Progenitor cell of endocrine pancreas (in vitro differentiated cells): ENCODE measurements around the gene TEK. TPM values are rescaled to one million over a fixed set of nuclear protein-coding genes. Genes with fewer than 3 reads are reported as not detected.

Experiments
- DNase-seq: peaks from one replicate; pipeline ENCODE4 v3.0.0; 2021; ENCODE audit warnings: low spot score; ENCODE audit not compliant: unreplicated experiment
- H3K27ac Mint-ChIP-seq: 2 replicates; pipeline ENCODE4 v1.8.0; 2021; ENCODE audit warnings: mild to moderate bottlenecking, moderate library complexity, mixed read lengths
- H3K27me3 Mint-ChIP-seq: 2 replicates; pipeline ENCODE4 v1.8.0; 2021; ENCODE audit warnings: mixed read lengths
- H3K36me3 Mint-ChIP-seq: 2 replicates; pipeline ENCODE4 v1.8.0; 2022; ENCODE audit warnings: mixed read lengths; ENCODE audit not compliant: insufficient read depth
- H3K4me1 Mint-ChIP-seq: 2 replicates; pipeline ENCODE4 v1.8.0; 2021; ENCODE audit warnings: low read depth, mixed read lengths
- H3K4me3 Mint-ChIP-seq: 2 replicates; pipeline ENCODE4 v1.8.0; 2021; ENCODE audit warnings: low read depth, mild to moderate bottlenecking, moderate library complexity, mixed read lengths
- H3K9me3 Mint-ChIP-seq: 2 replicates; pipeline ENCODE4 v1.8.0; 2021; ENCODE audit warnings: low read depth, mixed read lengths
- CTCF ChIP-seq: fragments of 200-600 bp; sonication (generic); IDR thresholded peaks from one replicate; pipeline ENCODE4 v1.5.0; 2021; ENCODE audit warnings: antibody characterized with exemption, mild to moderate bottlenecking; ENCODE audit not compliant: unreplicated experiment
- total RNA-seq: library from RNA; stranded (reverse); gene quantifications from 2 replicates; pipeline ENCODE4 v1.2.1, GENCODE V29; 2021

Gene TEK
- total RNA-seq, 1 donor from 2014 or later, result not detected

- Mint-ChIP-seq H3K4me1 (no peaks in the 10 kb centered on the region), H3K27ac (peak overlapping the region; percentile 9), H3K9me3 (no peaks in the 10 kb centered on the region), H3K36me3 (peaks cover 5% of the 10 kb centered on the region), H3K27me3 (no peaks in the 10 kb centered on the region), H3K4me3 (no peak overlapping the region)
- TF ChIP-seq CTCF, result no peak
- DNase-seq, result no peak
These were observed 30.3 kb upstream of the TEK start for GRCh38 chr9:27078685-27079084.

GRCh38 chr9:27085456-27085855 lies 23.6 kb upstream of the TEK start:
- no peak for DNase-seq
- Mint-ChIP-seq H3K4me1 (no peaks in the 10 kb centered on the region), H3K27me3 (no peaks in the 10 kb centered on the region), H3K9me3 (no peaks in the 10 kb centered on the region), H3K36me3 (no peaks in the 10 kb centered on the region), H3K4me3 (no peak overlapping the region), H3K27ac (no peak overlapping the region)
- TF ChIP-seq CTCF, result no peak

GRCh38 chr9:27086818-27087680 lies 22.0 kb upstream of the TEK start:
- no peak overlapping the region for H3K27ac Mint-ChIP-seq
- H3K9me3 Mint-ChIP-seq, result no peaks in the 10 kb centered on the region
- no peak overlapping the region for H3K4me3 Mint-ChIP-seq
- H3K36me3 Mint-ChIP-seq, result no peaks in the 10 kb centered on the region
- no peaks in the 10 kb centered on the region for H3K4me1 Mint-ChIP-seq
- TF ChIP-seq CTCF, result no peak
- H3K27me3 Mint-ChIP-seq, result no peaks in the 10 kb centered on the region
- DNase-seq, result no peak

- Mint-ChIP-seq H3K27me3 (no peaks in the 10 kb centered on the region), H3K4me3 (no peak overlapping the region), H3K27ac (no peak overlapping the region), H3K4me1 (no peaks in the 10 kb centered on the region), H3K9me3 (peaks cover 3% of the 10 kb centered on the region), H3K36me3 (no peaks in the 10 kb centered on the region)
- DNase-seq, result no peak
- no peak for TF ChIP-seq CTCF
These were observed 20.0 kb upstream of the TEK start for GRCh38 chr9:27088981-27089380.

- Mint-ChIP-seq H3K27ac (no peak overlapping the region), H3K27me3 (no peaks in the 10 kb centered on the region), H3K9me3 (peaks cover 4% of the 10 kb centered on the region)
These were observed 19.3 kb upstream of the TEK start for GRCh38 chr9:27089706-27090105.

More at GRCh38 chr9:27089706-27090105, 19.3 kb upstream of the TEK start:
- TF ChIP-seq CTCF, result no peak
- Mint-ChIP-seq H3K4me1 (no peaks in the 10 kb centered on the region), H3K4me3 (no peak overlapping the region), H3K36me3 (no peaks in the 10 kb centered on the region)
- DNase-seq, result no peak
